GM19025 (cell line): ENCODE measurements around the gene EPGN.

Source experiments
- ATAC-seq: cut with Tn5 transposase; IDR thresholded peaks from one replicate; pipeline ENCODE4 v1.9.1; 2021; ENCODE audit warnings: mild to moderate bottlenecking, low read depth, moderate library complexity; ENCODE audit not compliant: unreplicated experiment

EPGN gene

DNA sequence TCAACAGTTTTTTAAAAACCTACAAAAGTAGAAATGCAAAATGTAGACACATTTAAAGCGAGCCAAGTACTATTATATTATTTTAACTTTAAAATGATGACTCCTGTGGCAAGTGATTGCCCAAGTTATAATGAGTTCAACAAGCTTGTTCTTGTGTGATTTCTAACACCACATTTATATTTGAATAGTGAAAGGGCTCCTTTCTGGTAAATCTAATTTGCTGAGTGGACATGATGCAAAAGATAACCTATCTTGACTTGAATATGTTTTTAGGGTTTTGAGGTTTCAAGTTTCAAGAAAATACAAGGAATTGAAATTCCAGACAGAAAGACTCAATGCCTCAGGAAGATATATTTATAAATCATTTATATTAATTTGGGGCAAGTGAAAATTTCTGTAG is 1.1 kb upstream of the EPGN start:
- ATAC-seq, result no peak

DNA sequence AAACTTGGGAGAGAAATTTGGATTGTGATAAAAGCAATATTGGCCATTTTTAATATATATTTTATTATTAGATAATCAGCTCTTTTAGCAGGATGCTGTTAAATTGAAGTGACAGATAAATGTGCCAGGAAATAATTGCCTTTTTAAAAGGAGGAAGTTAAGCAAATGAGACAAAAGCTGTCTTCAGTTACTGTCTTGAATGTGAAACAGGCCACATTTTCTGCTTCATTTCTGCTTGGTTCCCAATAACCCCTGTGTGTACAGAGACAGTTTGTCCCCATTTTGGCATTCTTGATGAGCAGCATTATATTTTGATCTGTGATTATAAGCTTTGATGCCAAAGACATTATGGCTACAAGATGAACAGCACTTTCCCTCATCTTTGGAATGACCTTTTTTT is 953 bp downstream of the EPGN start:
- ATAC-seq, result no peak

DNA sequence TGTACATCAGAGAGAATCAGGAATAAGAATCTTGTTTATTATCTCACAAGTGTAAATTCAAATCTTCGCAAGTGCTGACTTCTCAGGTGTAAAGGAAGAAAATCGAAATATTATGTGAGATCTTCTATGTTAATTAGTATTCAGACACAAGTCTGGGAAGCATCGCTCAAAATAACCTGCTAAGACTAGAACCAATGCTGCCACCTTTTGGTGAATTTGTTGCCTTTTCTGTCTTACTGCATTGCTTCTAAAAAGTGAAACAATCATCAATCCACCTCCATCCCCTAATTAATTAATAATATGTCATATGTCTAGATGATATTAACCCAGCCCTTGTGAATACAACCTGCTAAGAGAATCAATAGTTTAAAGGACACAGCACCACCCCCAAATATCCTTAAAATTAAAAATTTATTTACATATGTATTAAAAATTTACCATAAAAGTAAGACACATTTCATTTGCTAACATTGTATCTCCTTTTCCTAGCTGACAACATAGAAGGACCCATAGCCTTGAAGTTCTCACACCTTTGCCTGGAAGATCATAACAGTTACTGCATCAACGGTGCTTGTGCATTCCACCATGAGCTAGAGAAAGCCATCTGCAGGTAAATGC is 3.5 kb downstream of the EPGN start:
- no peak for ATAC-seq

DNA sequence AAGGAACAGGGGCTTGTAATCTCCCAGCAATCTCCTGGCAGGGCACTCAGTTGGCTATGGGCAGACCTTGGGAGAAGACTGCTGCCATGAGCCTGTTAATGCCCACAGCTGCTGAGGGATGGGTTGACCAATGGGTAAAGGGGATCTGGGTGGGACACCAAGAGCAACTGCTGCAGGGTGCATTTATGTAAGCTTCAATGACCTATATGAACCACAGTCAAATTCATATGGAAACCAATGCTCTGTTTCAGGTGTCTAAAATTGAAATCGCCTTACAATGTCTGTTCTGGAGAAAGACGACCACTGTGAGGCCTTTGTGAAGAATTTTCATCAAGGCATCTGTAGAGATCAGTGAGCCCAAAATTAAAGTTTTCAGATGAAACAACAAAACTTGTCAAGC is 6.1 kb downstream of the EPGN start:
- ATAC-seq, result no peak

DNA sequence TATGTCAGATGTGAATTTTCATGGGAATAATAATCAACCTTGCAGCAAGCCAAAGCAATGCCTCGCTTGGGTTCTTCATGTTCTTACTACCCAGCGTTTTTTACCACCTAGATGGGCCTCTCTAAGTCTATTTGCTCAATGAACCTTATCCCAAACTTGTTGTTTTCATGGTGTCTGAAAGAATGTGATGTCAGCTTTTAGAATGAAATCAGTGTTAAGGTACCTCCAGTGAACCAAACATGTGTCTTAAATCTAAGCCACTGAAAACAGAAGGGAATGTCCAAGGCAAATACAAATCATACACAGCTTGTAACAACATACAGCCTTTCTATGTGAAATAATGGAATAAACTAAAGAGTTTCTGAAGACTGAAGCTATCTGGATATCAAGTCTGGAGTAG is 6.7 kb downstream of the EPGN start:
- ATAC-seq, result no peak

GRCh38 chr4:74315376-74315775 is 7.1 kb downstream of the EPGN start:
- ATAC-seq, result no peak

- ATAC-seq, result no peak
These were observed 8.1 kb downstream of the EPGN start for GRCh38 chr4:74316397-74316796.

GRCh38 chr4:74317616-74318246 is 9.5 kb downstream of the EPGN start:
- ATAC-seq, result no peak

- ATAC-seq, result no peak
These were observed 10.0 kb downstream of the EPGN start for GRCh38 chr4:74318276-74318675.

GRCh38 chr4:74319470-74319869 is 11.2 kb downstream of the EPGN start:
- ATAC-seq, result no peak

DNA sequence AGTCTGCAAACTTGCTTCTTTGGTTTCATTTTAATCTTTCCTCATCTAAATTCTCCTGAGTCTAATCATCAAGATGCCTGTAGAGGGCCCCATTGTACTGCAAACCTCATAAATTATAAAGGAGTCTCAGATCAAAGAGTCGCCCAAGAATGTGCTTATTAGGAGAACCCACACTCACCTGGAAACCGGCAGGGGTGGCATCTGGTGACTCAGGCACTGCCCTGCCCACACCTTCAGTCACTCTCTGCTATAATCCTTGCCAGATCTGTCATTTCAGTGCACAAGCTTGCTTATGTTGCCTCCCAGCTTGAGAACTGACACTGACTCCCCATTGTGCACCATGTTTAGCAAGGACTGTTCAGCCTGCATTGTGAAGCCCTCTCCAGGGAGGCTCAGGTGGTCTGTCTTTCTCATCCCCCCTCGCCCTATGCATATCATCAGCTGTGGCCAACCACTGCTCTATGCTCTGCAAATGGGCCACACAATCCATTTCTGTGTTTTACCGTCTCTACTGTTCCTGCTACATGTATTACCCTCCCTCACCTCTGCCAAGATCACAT is 12.4 kb downstream of the EPGN start:
- ATAC-seq, result no peak

DNA sequence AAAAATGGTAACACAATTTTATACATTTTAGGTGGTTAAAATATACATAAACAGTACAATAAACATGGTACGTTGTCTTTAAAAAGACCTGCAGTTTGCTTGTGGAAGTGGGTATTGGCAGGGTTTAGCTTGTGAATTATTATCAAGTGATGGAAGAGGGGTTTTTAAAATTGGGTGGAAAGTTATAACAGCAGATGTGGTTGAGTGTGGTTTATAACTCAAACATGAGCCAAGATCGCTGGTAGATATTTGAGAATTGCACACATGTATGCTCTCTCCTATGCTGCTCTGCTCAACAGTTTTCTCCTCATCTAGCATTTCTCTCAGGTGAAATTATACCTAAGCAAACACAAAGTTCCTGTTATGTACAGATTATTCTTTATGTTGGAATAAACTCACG is 14.0 kb downstream of the EPGN start:
- ATAC-seq, result no peak

GRCh38 chr4:74323663-74324062 is 15.4 kb downstream of the EPGN start:
- ATAC-seq, result no peak

GRCh38 chr4:74324262-74324661 is 16.0 kb downstream of the EPGN start:
- no peak for ATAC-seq

- no peak for ATAC-seq
These were observed 17.6 kb downstream of the EPGN start for GRCh38 chr4:74325886-74326285.

- ATAC-seq, result no peak
These were observed 19.5 kb downstream of the EPGN start for GRCh38 chr4:74327762-74328161.

GRCh38 chr4:74328501-74328900 is 20.2 kb downstream of the EPGN start:
- ATAC-seq, result no peak

DNA sequence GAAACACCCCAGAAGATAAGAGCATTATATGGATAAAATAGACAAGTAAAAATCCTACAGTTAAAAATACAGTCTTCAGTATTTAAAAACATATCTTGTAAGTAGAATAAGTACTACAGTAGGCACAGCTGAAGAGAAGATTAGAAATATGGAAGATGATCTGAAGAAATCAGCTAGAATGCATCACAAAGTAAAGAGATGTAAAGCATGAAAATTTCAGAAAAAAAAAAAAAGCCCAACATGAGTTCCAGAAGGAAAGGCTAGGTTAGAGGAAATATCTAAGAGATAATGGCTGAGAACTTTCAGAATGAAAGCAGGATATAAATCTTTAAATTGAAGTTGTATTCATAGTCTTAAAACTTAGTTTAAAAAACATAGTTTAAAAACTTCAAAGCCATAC is 21.0 kb downstream of the EPGN start:
- no peak for ATAC-seq

DNA sequence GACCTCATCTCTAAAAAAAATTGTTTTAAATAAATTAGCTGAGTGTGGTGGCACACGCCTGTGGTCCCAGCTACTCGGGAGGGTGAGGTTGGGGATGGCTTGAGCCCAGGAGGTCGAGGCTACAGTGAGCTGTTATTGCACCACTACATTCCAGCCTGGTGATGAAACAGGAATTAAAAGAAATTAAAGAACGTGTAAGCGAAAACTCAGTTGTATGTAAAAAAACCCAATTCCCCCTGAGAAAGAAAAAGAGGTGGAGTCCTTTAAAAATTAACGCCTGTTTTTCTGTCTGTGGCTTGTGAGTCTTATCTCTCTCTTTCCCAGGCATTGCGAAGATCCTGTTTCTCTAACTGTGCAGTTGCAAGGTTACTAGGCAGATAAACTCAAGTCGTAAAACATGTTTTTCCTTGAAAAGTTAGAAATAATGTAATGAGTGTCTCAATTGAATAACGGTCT is 22.1 kb downstream of the EPGN start:
- no peak for ATAC-seq

GRCh38 chr4:74331252-74331651 is 23.0 kb downstream of the EPGN start:
- no peak for ATAC-seq

DNA sequence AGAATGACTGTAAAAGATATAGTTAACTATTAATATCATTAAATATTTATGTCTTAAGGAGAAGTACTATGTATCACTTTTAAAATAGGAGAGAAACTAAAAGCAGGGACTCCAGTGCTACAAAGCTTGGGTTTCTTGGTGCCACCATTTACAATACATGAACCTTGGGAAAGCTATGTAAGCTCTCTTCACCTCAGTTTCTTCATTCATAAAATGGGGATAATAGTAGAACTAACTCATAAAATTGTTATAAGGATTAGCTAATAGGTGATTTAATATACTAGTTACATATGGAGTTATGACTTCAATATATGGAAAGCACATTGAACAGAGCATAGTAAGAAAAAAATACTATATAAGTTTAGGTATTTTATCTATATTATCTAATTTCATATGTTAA is 23.7 kb downstream of the EPGN start:
- no peak for ATAC-seq

DNA sequence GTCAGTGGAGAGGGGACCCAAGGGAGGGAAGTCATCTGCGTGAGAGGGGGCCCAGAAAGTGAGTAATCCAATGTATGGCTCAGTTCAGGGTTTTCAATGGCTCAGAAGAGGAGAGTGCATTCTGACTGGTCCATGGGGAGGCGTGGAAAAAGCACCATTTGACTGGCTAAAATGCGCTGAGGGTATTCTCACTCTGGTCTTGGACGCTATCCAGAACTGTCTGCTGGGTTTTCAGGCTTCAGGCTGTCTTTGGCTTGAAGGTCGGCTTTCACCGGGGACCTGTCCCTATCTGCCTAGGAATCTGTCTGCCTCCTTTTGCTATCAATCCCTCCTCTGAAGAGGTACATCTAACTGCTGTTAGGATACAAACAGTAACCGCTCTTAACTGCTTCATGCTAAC is 26.4 kb downstream of the EPGN start:
- no peak for ATAC-seq
